Endometrium (tissue), 2 donors: ENCODE measurements around the gene PRMT7.

Source experiments
- FAIRE-seq: peaks from 2 replicates; lab custom pipeline; 2012; peaks lifted over from hg19 to GRCh38; lab: Jason Lieb, UNC
- donor health status: control.
- donor health status: control.

PRMT7 gene

GRCh38 chr16:68347605-68348004, 36.8 kb downstream of the PRMT7 start:
- no peak for FAIRE-seq

- no peak for FAIRE-seq
Measured at GRCh38 chr16:68348639-68349445, 38.0 kb downstream of the PRMT7 start.

GRCh38 chr16:68349838-68350410, 39.1 kb downstream of the PRMT7 start:
- FAIRE-seq, result no peak

GRCh38 chr16:68350813-68351350, 40.1 kb downstream of the PRMT7 start:
- FAIRE-seq, result no peak

GRCh38 chr16:68351463-68351862, 40.6 kb downstream of the PRMT7 start:
- FAIRE-seq, result no peak

- no peak for FAIRE-seq
Measured at GRCh38 chr16:68351991-68352431, 41.2 kb downstream of the PRMT7 start.

- no peak for FAIRE-seq
Measured at GRCh38 chr16:68353366-68353765, 42.5 kb downstream of the PRMT7 start.

GRCh38 chr16:68354816-68355215, 44.0 kb downstream of the PRMT7 start:
- no peak for FAIRE-seq

GRCh38 chr16:68355447-68356248, 44.8 kb downstream of the PRMT7 start:
- FAIRE-seq, result no peak

GRCh38 chr16:68356249-68356918, 45.6 kb downstream of the PRMT7 start:
- FAIRE-seq, result no peak

GRCh38 chr16:68356919-68357286, 46.1 kb downstream of the PRMT7 start:
- FAIRE-seq, result no peak

- FAIRE-seq, result no peak
Measured at GRCh38 chr16:68357521-68357922, 46.7 kb downstream of the PRMT7 start.

GRCh38 chr16:68357923-68358322, 47.1 kb downstream of the PRMT7 start:
- no peak for FAIRE-seq

GRCh38 chr16:68358951-68359350, 48.1 kb downstream of the PRMT7 start:
- no peak for FAIRE-seq

GRCh38 chr16:68359398-68360191, 48.8 kb downstream of the PRMT7 start:
- no peak for FAIRE-seq

- no peak for FAIRE-seq
Measured at GRCh38 chr16:68360547-68360946, 49.7 kb downstream of the PRMT7 start.

- no peak for FAIRE-seq
Measured at GRCh38 chr16:68360956-68361355, 50.1 kb downstream of the PRMT7 start.

- FAIRE-seq, result no peak
Measured at GRCh38 chr16:68361485-68361884, 50.7 kb downstream of the PRMT7 start.

GRCh38 chr16:68362262-68362913, 51.6 kb downstream of the PRMT7 start:
- FAIRE-seq, result no peak

- no peak for FAIRE-seq
Measured at GRCh38 chr16:68362947-68363657, 52.3 kb downstream of the PRMT7 start.
